ENCODE measurements around the gene SGCA. TPM values are rescaled to one million over a fixed set of nuclear protein-coding genes. Genes with fewer than 3 reads are reported as not detected.
A peak's percentile ranks its signal among the peaks of the same experiment; 100 is the strongest.

The SGCA gene
- total and polyA plus RNA-seq, 9 of the 15 experiments (the other 6 are each of a cell fraction or from before 2014, with no cell fraction given): not detected

- TF ChIP-seq FOXK2 (conservative IDR thresholded peaks at IDR 0.05 in 1 of 2, IDR thresholded peaks at IDR 0.05 in 1 of 2; ENCODE audit: low read depth in 2 of 2) (peak in 1 of 2 experiments; percentile 57; a peak in 2 of 4 replicates), ARID2 (IDR thresholded peaks at IDR 0.05) (no peak), ZC3H11A (IDR thresholded peaks at IDR 0.05; ENCODE audit: low read depth, low read length) (no peak), ZNF282 (CRISPR knock-in tag; IDR thresholded peaks at IDR 0.05) (no peak), ZNF589 (CRISPR knock-in tag; IDR thresholded peaks at IDR 0.05; ENCODE audit: low read depth) (no peak), DPF2 (IDR thresholded peaks at IDR 0.05) (0 out of 2 replicates have a peak, but pooled peaks have one; percentile 28), HNRNPL (IDR thresholded peaks at IDR 0.05; ENCODE audit: low read depth, low read length) (no peak), TFAP4 (CRISPR knock-in tag; IDR thresholded peaks at IDR 0.05; ENCODE audit: borderline replicate concordance) (peak; percentile 92), FOXJ3 (CRISPR knock-in tag; IDR thresholded peaks at IDR 0.05) (no peak), NFIX (CRISPR knock-in tag; IDR thresholded peaks at IDR 0.05; ENCODE audit: low read depth) (no peak), NFRKB (IDR thresholded peaks at IDR 0.05; ENCODE audit: low read depth) (no peak), ZNF24 (IDR thresholded peaks at IDR 0.05) (no peak), SMARCE1 (IDR thresholded peaks at IDR 0.05) (no peak), BRCA1 (IDR thresholded peaks at IDR 0.05) (no peak), BRCA1 (CRISPR knock-in tag; IDR thresholded peaks at IDR 0.05) (no peak), TCF3 (CRISPR knock-in tag; IDR thresholded peaks at IDR 0.05) (peak; percentile 86), HCFC1 (IDR thresholded peaks at IDR 0.05; ENCODE audit: low read depth, low read length) (no peak)
- TF ChIP-seq, protein P1, sequence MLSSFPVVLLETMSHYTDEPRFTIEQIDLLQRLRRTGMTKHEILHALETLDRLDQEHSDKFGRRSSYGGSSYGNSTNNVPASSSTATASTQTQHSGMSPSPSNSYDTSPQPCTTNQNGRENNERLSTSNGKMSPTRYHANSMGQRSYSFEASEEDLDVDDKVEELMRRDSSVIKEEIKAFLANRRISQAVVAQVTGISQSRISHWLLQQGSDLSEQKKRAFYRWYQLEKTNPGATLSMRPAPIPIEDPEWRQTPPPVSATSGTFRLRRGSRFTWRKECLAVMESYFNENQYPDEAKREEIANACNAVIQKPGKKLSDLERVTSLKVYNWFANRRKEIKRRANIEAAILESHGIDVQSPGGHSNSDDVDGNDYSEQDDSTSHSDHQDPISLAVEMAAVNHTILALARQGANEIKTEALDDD (IDR thresholded peaks at IDR 0.05): no peak
- TF ChIP-seq, protein P2, sequence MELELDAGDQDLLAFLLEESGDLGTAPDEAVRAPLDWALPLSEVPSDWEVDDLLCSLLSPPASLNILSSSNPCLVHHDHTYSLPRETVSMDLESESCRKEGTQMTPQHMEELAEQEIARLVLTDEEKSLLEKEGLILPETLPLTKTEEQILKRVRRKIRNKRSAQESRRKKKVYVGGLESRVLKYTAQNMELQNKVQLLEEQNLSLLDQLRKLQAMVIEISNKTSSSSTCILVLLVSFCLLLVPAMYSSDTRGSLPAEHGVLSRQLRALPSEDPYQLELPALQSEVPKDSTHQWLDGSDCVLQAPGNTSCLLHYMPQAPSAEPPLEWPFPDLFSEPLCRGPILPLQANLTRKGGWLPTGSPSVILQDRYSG (tag; conservative IDR thresholded peaks at IDR 0.05; ENCODE audit: low read depth): 0 out of 2 replicates have a peak, but pooled peaks have one; percentile 35
Measured at GRCh38 chr17:50212121-50212843, 46.5 kb downstream of the SGCA start (continued).
